HAP-1 (cell line): Measurements from ENCODE around the gene EMILIN3.

Source experiments
- DNase-seq, 2 experiments: peaks; one replicate each; pipeline ENCODE4 v3.0.0-alpha.2; 2016 to 2020; ENCODE audit warnings: low spot score in 2 of 2
- H3K27me3 ChIP-seq: fragments of 250-450 bp; sonication (Bioruptor Pico); 2 replicates; pipeline ENCODE4 v1.5.1; 2020; ENCODE audit warnings: low read depth, mild to moderate bottlenecking, moderate library complexity
- H3K36me3 ChIP-seq: fragments of 250-450 bp; sonication (Bioruptor Pico); replicated peaks from 2 replicates; pipeline ENCODE4 v1.5.1; 2020; ENCODE audit warnings: mild to moderate bottlenecking
- H3K4me1 ChIP-seq: fragments of 250-450 bp; sonication (Bioruptor Pico); 2 replicates; pipeline ENCODE4 v1.5.1; 2020; ENCODE audit warnings: mild to moderate bottlenecking
- H3K4me3 ChIP-seq: fragments of 250-450 bp; sonication (Bioruptor Pico); 2 replicates; pipeline ENCODE4 v1.5.1; 2020; ENCODE audit warnings: mild to moderate bottlenecking, moderate library complexity
- H3K9me3 ChIP-seq: fragments of 250-450 bp; sonication (Bioruptor Pico); 2 replicates; pipeline ENCODE4 v1.5.1; 2020; ENCODE audit warnings: mild to moderate bottlenecking, moderate library complexity
- in situ Hi-C: fragments of 300-500 bp; cut with MboI; formaldehyde crosslinking; loops from 3 replicates; pipeline ENCODE4 v1.14.3; 2020; ENCODE audit warnings: low sequenced_read_pairs, inconsistent platforms, mixed read lengths

The EMILIN3 gene

GRCh38 chr20:41366546-41367392, at the start of gene EMILIN3:
Gene EMILIN3 (minus strand): TSS chr20:41366818. CDS start chr20:41366634, 184 bp downstream.
- in situ Hi-C loops = no loop called here
- peak within 1 kb of the TSS; percentile 46 for H3K4me3 ChIP-seq
- DNase-seq = peak; percentile 56 to 80

GRCh38 chr20:41415191-41415590, 48.6 kb upstream of the EMILIN3 start:
- Histone ChIP-seq H3K4me3 (no peak overlapping the region), H3K27me3 (no peaks in the 10 kb centered on the region), H3K4me1 (no peaks in the 10 kb centered on the region), H3K9me3 (no peaks in the 10 kb centered on the region), H3K36me3 (peaks cover 69% of the 10 kb centered on the region)
- in situ Hi-C loops = no loop called here
- DNase-seq = no peak

More at GRCh38 chr20:41366546-41367392, at the start of gene EMILIN3:
- no peaks in the 10 kb centered on the region for H3K27me3 ChIP-seq
- H3K36me3 ChIP-seq = peaks cover 14% of the 10 kb centered on the region
- H3K9me3 ChIP-seq = no peaks in the 10 kb centered on the region
- H3K4me1 ChIP-seq = peaks cover 4% of the 10 kb centered on the region

- no peak for DNase-seq
- Histone ChIP-seq H3K9me3 (no peaks in the 10 kb centered on the region), H3K36me3 (peaks cover 88% of the 10 kb centered on the region), H3K27me3 (no peaks in the 10 kb centered on the region), H3K4me3 (no peak overlapping the region), H3K4me1 (no peaks in the 10 kb centered on the region)
- in situ Hi-C loops = no loop called here
Measured at GRCh38 chr20:41413169-41413568, 46.6 kb upstream of the EMILIN3 start.

- Histone ChIP-seq H3K27me3 (no peaks in the 10 kb centered on the region), H3K4me3 (no peak overlapping the region), H3K9me3 (no peaks in the 10 kb centered on the region), H3K36me3 (peaks cover 84% of the 10 kb centered on the region), H3K4me1 (no peaks in the 10 kb centered on the region)
- DNase-seq = no peak
- in situ Hi-C loops = no loop called here
Measured at GRCh38 chr20:41412324-41413120, 45.9 kb upstream of the EMILIN3 start.

GRCh38 chr20:41411391-41411847, 44.8 kb upstream of the EMILIN3 start:
- Histone ChIP-seq H3K9me3 (no peaks in the 10 kb centered on the region), H3K4me1 (no peaks in the 10 kb centered on the region), H3K36me3 (peaks cover 81% of the 10 kb centered on the region), H3K4me3 (no peak overlapping the region), H3K27me3 (no peaks in the 10 kb centered on the region)
- in situ Hi-C loops = no loop called here
- DNase-seq = no peak

- peaks cover 70% of the 10 kb centered on the region for H3K36me3 ChIP-seq
- in situ Hi-C loops = no loop called here
- no peak for DNase-seq
- no peaks in the 10 kb centered on the region for H3K27me3 ChIP-seq
- H3K4me1 ChIP-seq = no peaks in the 10 kb centered on the region
- no peak overlapping the region for H3K4me3 ChIP-seq
- H3K9me3 ChIP-seq = no peaks in the 10 kb centered on the region
Measured at GRCh38 chr20:41408986-41409385, 42.4 kb upstream of the EMILIN3 start.

- Histone ChIP-seq H3K36me3 (peaks cover 63% of the 10 kb centered on the region), H3K4me3 (no peak overlapping the region)
- DNase-seq = no peak
Measured at GRCh38 chr20:41408156-41408794, 41.7 kb upstream of the EMILIN3 start.

GRCh38 chr20:41407607-41408006, 41.0 kb upstream of the EMILIN3 start:
- no peak for DNase-seq
- H3K9me3 ChIP-seq = no peaks in the 10 kb centered on the region
- no peaks in the 10 kb centered on the region for H3K27me3 ChIP-seq
- no peaks in the 10 kb centered on the region for H3K4me1 ChIP-seq
- peaks cover 57% of the 10 kb centered on the region for H3K36me3 ChIP-seq
- in situ Hi-C loops = no loop called here
- no peak overlapping the region for H3K4me3 ChIP-seq

More at GRCh38 chr20:41408156-41408794, 41.7 kb upstream of the EMILIN3 start:
- Histone ChIP-seq H3K9me3 (no peaks in the 10 kb centered on the region), H3K27me3 (no peaks in the 10 kb centered on the region), H3K4me1 (no peaks in the 10 kb centered on the region)
- in situ Hi-C loops = no loop called here

- Histone ChIP-seq H3K4me3 (no peak overlapping the region), H3K4me1 (no peaks in the 10 kb centered on the region), H3K36me3 (peaks cover 50% of the 10 kb centered on the region), H3K27me3 (no peaks in the 10 kb centered on the region), H3K9me3 (no peaks in the 10 kb centered on the region)
- no peak for DNase-seq
- in situ Hi-C loops = no loop called here
Measured at GRCh38 chr20:41406896-41407444, 40.4 kb upstream of the EMILIN3 start.

- no peaks in the 10 kb centered on the region for H3K9me3 ChIP-seq
- no peak for DNase-seq
- H3K4me1 ChIP-seq = no peaks in the 10 kb centered on the region
- in situ Hi-C loops = no loop called here
- peaks cover 44% of the 10 kb centered on the region for H3K36me3 ChIP-seq
- no peak overlapping the region for H3K4me3 ChIP-seq
- no peaks in the 10 kb centered on the region for H3K27me3 ChIP-seq
Measured at GRCh38 chr20:41406353-41406752, 39.7 kb upstream of the EMILIN3 start.

GRCh38 chr20:41405436-41405835, 38.8 kb upstream of the EMILIN3 start:
- peaks cover 37% of the 10 kb centered on the region for H3K36me3 ChIP-seq
- in situ Hi-C loops = no loop called here

GRCh38 chr20:41403604-41404003, 37.0 kb upstream of the EMILIN3 start:
- no peaks in the 10 kb centered on the region for H3K4me1 ChIP-seq
- in situ Hi-C loops = no loop called here
- DNase-seq = no peak

More at GRCh38 chr20:41405436-41405835, 38.8 kb upstream of the EMILIN3 start:
- H3K9me3 ChIP-seq = no peaks in the 10 kb centered on the region
- no peak overlapping the region for H3K4me3 ChIP-seq
- no peaks in the 10 kb centered on the region for H3K27me3 ChIP-seq
- H3K4me1 ChIP-seq = no peaks in the 10 kb centered on the region
- no peak for DNase-seq

GRCh38 chr20:41398408-41398807, 31.8 kb upstream of the EMILIN3 start:
- Histone ChIP-seq H3K4me3 (no peak overlapping the region), H3K27me3 (no peaks in the 10 kb centered on the region), H3K4me1 (no peaks in the 10 kb centered on the region), H3K36me3 (no peaks in the 10 kb centered on the region), H3K9me3 (no peaks in the 10 kb centered on the region)
- in situ Hi-C loops = no loop called here
- DNase-seq = no peak

More at GRCh38 chr20:41403604-41404003, 37.0 kb upstream of the EMILIN3 start:
- Histone ChIP-seq H3K4me3 (no peak overlapping the region), H3K9me3 (no peaks in the 10 kb centered on the region), H3K27me3 (no peaks in the 10 kb centered on the region), H3K36me3 (peaks cover 20% of the 10 kb centered on the region)
